ENCODE measurements around the gene PPP1R14C. TPM values are rescaled to one million over a fixed set of nuclear protein-coding genes. Genes with fewer than 3 reads are reported as not detected.

PPP1R14C gene
- polyA plus RNA-seq, 2 of the 4 experiments (the other 2 are of a cell fraction): 0.34 to 0.43 TPM

DNA sequence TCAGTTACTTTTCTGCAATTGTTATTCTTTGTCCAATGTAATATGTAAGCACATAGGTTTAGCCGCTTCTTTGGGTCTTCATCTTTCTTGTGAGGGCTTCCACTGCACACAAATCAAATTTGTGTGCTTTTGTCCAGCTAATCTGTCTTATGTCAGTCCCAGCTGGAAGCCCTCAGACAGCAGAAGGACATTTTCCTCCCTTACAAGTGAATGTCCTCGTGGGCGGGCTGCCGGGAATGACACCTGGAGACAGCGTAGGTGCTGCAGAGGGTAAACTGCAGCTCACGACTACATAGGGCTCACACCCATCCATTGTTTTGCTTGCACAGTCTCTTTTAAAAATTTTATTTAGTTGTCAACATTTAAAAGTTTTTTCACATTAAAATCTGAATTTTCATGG is 24.6 kb upstream of the PPP1R14C start:
- DNase-seq (ENCODE audit: low read depth in 1 of 2, low spot score in 1 of 2) (no peak), ATAC-seq (no peak), FAIRE-seq (no peak)
- no peak overlapping the region for H3K27ac ChIP-seq
- 81% methylated on average over 6 of the region's 6 CpGs for WGBS (ENCODE audit: missing lambda C conversion rate)
- POLR2A ChIA-PET: no interaction called here
- TF ChIP-seq POLR2A (IDR thresholded peaks at IDR 0.05; ENCODE audit: low read length) (no peak), MYC (IDR thresholded peaks at IDR 0.05; ENCODE audit: borderline replicate concordance, low read length) (no peak), KDM5A (IDR thresholded peaks at IDR 0.05) (no peak), ZC3H11A (IDR thresholded peaks at IDR 0.05) (no peak), RNF2 (IDR thresholded peaks at IDR 0.05; ENCODE audit: borderline replicate concordance, low read depth) (no peak), CHD4 (IDR thresholded peaks at IDR 0.05; ENCODE audit: borderline replicate concordance) (no peak)
- TF ChIP-seq, protein P1, sequence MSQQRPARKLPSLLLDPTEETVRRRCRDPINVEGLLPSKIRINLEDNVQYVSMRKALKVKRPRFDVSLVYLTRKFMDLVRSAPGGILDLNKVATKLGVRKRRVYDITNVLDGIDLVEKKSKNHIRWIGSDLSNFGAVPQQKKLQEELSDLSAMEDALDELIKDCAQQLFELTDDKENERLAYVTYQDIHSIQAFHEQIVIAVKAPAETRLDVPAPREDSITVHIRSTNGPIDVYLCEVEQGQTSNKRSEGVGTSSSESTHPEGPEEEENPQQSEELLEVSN (IDR thresholded peaks at IDR 0.05; ENCODE audit: borderline replicate concordance, low read depth): no peak
- TF ChIP-seq, protein P2, sequence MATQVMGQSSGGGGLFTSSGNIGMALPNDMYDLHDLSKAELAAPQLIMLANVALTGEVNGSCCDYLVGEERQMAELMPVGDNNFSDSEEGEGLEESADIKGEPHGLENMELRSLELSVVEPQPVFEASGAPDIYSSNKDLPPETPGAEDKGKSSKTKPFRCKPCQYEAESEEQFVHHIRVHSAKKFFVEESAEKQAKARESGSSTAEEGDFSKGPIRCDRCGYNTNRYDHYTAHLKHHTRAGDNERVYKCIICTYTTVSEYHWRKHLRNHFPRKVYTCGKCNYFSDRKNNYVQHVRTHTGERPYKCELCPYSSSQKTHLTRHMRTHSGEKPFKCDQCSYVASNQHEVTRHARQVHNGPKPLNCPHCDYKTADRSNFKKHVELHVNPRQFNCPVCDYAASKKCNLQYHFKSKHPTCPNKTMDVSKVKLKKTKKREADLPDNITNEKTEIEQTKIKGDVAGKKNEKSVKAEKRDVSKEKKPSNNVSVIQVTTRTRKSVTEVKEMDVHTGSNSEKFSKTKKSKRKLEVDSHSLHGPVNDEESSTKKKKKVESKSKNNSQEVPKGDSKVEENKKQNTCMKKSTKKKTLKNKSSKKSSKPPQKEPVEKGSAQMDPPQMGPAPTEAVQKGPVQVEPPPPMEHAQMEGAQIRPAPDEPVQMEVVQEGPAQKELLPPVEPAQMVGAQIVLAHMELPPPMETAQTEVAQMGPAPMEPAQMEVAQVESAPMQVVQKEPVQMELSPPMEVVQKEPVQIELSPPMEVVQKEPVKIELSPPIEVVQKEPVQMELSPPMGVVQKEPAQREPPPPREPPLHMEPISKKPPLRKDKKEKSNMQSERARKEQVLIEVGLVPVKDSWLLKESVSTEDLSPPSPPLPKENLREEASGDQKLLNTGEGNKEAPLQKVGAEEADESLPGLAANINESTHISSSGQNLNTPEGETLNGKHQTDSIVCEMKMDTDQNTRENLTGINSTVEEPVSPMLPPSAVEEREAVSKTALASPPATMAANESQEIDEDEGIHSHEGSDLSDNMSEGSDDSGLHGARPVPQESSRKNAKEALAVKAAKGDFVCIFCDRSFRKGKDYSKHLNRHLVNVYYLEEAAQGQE (IDR thresholded peaks at IDR 0.05): no peak
- no peaks in the 10 kb centered on the region for H3K9me3 ChIP-seq
- no peak overlapping the region for H3K4me2 ChIP-seq
- no peaks in the 10 kb centered on the region for H3K4me1 ChIP-seq
- H3K4me3 ChIP-seq: no peak overlapping the region
- CTCF ChIA-PET: no interaction called here

DNA sequence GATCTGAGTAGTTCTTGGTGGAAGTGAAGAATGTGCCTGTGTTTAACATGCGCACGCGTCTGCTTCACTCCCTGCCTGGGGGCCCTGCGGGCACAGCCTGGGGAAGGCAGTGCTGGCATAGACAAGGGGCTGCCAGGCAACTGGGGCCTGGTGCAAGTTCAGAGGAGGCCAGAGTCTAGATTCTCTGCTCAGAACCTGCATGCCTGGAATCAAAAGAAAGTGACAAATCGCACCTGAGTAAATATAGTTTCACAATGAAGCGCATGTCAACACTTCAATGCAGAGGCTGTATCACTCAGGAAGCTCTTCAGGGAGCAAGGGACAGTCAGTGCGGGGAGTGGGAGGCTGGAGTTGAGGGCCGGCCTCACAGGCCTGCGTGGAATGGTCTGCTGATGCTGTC is 24.2 kb upstream of the PPP1R14C start:
- FAIRE-seq: no peak
- 0 out of 6 replicates have a peak, but pooled peaks of 1 of the 2 experiments have one; percentile 24 for ATAC-seq
- Histone ChIP-seq H3K4me1 (no peaks in the 10 kb centered on the region), H3K27ac (no peak overlapping the region), H3K9me3 (no peaks in the 10 kb centered on the region), H3K4me3 (no peak overlapping the region), H3K4me2 (no peak overlapping the region)
- no peak for DNase-seq (ENCODE audit: low read depth in 1 of 2, low spot score in 1 of 2)
- CTCF ChIA-PET: interaction anchor here (1.2 kb wide), 1 partner anchor 38 kb away, joined by 4 read pairs; no protein-coding TSS in a partner anchor
- POLR2A ChIA-PET: no interaction called here
- 63% methylated on average over 9 of the region's 9 CpGs for WGBS (ENCODE audit: missing lambda C conversion rate)
- TF ChIP-seq, protein P3, sequence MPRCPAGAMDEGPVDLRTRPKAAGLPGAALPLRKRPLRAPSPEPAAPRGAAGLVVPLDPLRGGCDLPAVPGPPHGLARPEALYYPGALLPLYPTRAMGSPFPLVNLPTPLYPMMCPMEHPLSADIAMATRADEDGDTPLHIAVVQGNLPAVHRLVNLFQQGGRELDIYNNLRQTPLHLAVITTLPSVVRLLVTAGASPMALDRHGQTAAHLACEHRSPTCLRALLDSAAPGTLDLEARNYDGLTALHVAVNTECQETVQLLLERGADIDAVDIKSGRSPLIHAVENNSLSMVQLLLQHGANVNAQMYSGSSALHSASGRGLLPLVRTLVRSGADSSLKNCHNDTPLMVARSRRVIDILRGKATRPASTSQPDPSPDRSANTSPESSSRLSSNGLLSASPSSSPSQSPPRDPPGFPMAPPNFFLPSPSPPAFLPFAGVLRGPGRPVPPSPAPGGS (IDR thresholded peaks at IDR 0.05): no peak
- TF ChIP-seq HOXB13 (CRISPR knock-in tag; IDR thresholded peaks at IDR 0.05; ENCODE audit: low read depth) (no peak), ZC3H11A (IDR thresholded peaks at IDR 0.05) (no peak)

DNA sequence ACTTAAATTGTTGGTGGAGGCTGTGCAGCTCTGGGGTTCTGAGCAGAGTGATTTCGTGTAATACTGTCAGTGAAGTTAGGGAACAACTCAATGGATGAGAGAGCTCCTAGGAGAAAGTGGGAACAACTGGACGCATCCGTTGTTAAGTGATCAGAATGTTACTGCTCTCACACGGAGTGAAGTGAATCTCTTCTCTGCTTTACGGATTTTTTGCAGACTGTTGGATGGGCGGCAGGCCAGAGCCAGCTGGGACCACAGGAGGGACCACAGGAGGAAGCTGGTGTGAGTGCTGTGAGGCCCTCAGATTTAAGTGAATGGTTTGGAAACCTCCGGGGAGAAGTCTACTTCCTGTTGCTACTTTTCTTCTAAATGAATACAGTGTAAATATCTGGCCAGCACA is 23.7 kb upstream of the PPP1R14C start:
- Histone ChIP-seq H3K9me3 (no peaks in the 10 kb centered on the region), H3K27ac (no peak overlapping the region), H3K4me1 (no peaks in the 10 kb centered on the region), H3K4me3 (no peak overlapping the region), H3K4me2 (no peak overlapping the region)
- no peak for FAIRE-seq
- WGBS (ENCODE audit: missing lambda C conversion rate): 53% methylated on average over 7 of the region's 7 CpGs
- DNase-seq (ENCODE audit: low read depth in 1 of 2, low spot score in 1 of 2): no peak
- ATAC-seq: 0 out of 6 replicates have a peak, but pooled peaks of 1 of the 2 experiments have one; percentile 13
- POLR2A ChIA-PET: no interaction called here
- TF ChIP-seq, protein P4, sequence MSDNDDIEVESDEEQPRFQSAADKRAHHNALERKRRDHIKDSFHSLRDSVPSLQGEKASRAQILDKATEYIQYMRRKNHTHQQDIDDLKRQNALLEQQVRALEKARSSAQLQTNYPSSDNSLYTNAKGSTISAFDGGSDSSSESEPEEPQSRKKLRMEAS (IDR thresholded peaks at IDR 0.05): no peak
- TF ChIP-seq MAZ (IDR thresholded peaks at IDR 0.05; ENCODE audit: borderline replicate concordance, low read depth, low read length) (no peak), RCOR1 (IDR thresholded peaks at IDR 0.05; ENCODE audit: low read depth, low read length) (no peak), JUNB (IDR thresholded peaks at IDR 0.05) (no peak), ZSCAN20 (CRISPR knock-in tag; IDR thresholded peaks at IDR 0.05) (no peak), ZFP36 (IDR thresholded peaks at IDR 0.05; ENCODE audit: borderline replicate concordance, partially characterized antibody) (no peak)
- TF ChIP-seq, protein P3 (IDR thresholded peaks at IDR 0.05): no peak
- TF ChIP-seq, protein P5, sequence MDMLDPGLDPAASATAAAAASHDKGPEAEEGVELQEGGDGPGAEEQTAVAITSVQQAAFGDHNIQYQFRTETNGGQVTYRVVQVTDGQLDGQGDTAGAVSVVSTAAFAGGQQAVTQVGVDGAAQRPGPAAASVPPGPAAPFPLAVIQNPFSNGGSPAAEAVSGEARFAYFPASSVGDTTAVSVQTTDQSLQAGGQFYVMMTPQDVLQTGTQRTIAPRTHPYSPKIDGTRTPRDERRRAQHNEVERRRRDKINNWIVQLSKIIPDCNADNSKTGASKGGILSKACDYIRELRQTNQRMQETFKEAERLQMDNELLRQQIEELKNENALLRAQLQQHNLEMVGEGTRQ (IDR thresholded peaks at IDR 0.05): no peak
- TF ChIP-seq, protein P2 (IDR thresholded peaks at IDR 0.05): no peak
- CTCF ChIA-PET: interaction anchor here (1.2 kb wide), 1 partner anchor 38 kb away, joined by 4 read pairs; no protein-coding TSS in a partner anchor
